AG09309 (cell line): Measurements from ENCODE around the gene PDK1.
A peak's percentile ranks its signal among the peaks of the same experiment; 100 is the strongest.

Source experiments
- DNase-seq: peaks from one replicate; pipeline ENCODE4 v3.0.0-alpha.2; 2010; ENCODE audit warnings: low read depth
- H3K4me3 ChIP-seq: 2 replicates; pipeline ENCODE4 v1.5.1; 2011; ENCODE audit warnings: mild to moderate bottlenecking, low read depth, low read length, moderate library complexity; ENCODE audit not compliant: control insufficient read depth
- CTCF ChIP-seq: IDR thresholded peaks from 2 replicates; pipeline ENCODE4 v1.5.1; 2011; ENCODE audit warnings: mild to moderate bottlenecking, low read depth, low read length, inconsistent platforms; ENCODE audit not compliant: insufficient read depth, control insufficient read depth; ENCODE audit errors: missing control alignments

PDK1 gene

DNA sequence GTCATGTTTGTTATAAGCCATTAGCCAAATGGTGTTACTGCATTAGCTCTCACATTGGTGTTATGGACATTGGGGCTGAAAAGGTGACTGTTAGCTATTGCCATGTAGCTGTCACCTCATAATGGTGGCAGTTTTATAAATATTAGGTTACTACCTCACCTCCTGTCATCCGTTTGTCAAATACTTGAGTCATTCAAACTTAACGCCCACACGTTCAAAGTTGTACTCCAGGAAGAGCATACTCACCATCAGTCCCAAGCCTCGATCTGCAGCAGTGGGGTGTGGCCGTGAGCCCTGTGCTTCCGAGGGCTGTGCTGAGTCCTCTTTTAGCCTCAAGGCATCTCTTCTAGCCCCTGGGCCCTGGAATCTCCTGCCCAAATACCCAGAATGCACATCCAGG, 87.3 kb downstream of the PDK1 start:
- DNase-seq = no peak
- TF ChIP-seq CTCF = no peak
- no peak overlapping the region for H3K4me3 ChIP-seq

- TF ChIP-seq CTCF = no peak
- DNase-seq = no peak
These were observed 91.5 kb downstream of the PDK1 start for GRCh38 chr2:172647439-172647838.

DNA sequence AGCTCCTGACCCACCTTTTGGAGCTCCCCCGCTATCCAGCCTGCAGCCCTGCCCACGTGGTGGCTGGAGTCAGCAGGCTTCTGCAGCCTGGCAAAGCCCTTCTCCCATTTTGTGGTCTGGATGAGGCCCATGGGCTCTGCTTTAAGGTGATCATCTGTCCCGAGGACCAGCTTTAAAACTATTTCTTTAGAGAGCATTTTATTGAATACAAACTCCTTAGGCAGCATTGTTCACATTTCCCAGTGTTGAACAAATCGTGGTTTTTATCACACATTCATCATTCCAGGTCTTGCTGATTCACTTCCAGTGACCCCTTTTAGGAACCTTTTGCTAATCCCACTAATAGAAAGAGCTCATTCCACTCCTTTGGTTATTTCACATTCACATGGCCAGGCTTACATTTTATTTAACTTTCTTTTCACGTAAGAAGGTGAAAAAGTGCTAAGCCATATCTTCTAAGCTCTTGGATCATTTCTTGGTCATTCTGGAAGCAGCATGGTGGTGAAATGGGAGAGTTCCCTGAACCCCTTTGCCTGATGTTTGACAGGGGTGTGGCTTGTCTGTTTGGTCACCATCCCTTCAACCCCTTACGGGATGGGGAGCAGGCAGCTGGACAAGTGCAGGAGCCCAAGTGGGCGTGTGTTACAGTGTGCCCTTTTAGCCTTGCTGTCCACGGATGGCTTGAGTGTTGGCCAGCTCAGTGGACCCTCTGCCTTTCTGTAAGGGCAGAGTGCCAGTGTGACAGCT, 99.4 kb downstream of the PDK1 start:
- H3K4me3 ChIP-seq = no peak overlapping the region
- no peak for TF ChIP-seq CTCF
- DNase-seq = peak; percentile 57

More at GRCh38 chr2:172647439-172647838, 91.5 kb downstream of the PDK1 start:
- H3K4me3 ChIP-seq = no peak overlapping the region

- no peak overlapping the region for H3K4me3 ChIP-seq
- TF ChIP-seq CTCF = no peak
- no peak for DNase-seq
These were observed 100.1 kb downstream of the PDK1 start for GRCh38 chr2:172655838-172656573.
